ENCODE measurements around the gene TMEM184A. TPM values are rescaled to one million over a fixed set of nuclear protein-coding genes. Genes with fewer than 3 reads are reported as not detected.

TMEM184A gene
- total RNA-seq, 1 donor from 2014 or later, result not detected

- no peak for TF ChIP-seq CTCF (IDR thresholded peaks at IDR 0.05)
- intact Hi-C loops (cut with DNase I), result no loop called here
- Histone ChIP-seq H3K36me3 (peaks cover 0 to under 1% of the 10 kb centered on the region in 2 donors), H3K27me3 (no peaks in the 10 kb centered on the region), H3K27ac (no peak overlapping the region), H3K4me3 (no peak overlapping the region), H3K9me3 (no peaks in the 10 kb centered on the region), H3K4me1 (peaks cover 0 to 2% of the 10 kb centered on the region in 2 donors)
- DNase-seq (ENCODE audit: low spot score in 2 of 2), result no peak
Measured at GRCh38 chr7:1550005-1550845, 5.8 kb downstream of the TMEM184A start.

DNA sequence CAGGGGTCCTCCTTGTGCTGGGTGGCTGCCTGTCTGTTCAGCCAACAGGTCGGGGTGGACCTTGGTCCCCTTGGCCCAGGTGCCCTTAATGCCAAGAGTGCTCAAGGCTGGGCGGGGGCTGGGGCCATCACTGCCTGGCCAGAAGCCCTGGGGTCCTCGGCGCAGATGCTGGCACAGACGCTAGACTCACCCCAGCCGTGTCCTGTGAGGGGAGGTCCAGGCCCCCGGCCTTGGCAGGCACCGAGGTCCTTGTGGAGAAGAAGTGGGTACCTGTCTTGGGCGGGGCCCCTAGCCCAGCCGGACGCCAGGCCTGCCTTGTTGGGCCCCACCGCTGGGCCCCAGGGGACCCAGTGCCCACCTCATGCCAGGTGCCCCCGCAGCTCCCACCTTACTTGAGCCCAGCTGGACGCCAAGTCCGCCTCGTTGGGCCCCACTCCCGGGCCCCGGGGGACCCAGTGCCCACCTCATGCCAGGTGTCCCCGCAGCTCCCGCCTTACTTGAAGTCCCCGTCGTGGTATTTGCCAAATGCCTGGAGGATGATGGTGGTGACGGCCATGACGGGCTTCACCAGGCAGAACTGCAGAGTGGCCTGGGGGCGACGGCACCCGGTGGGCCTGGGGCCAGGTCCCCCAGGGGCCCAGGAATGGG lies 6.5 kb downstream of the TMEM184A start:
- H3K9me3 ChIP-seq, result no peaks in the 10 kb centered on the region
- no peaks in the 10 kb centered on the region for H3K27me3 ChIP-seq
- no peak for TF ChIP-seq CTCF (IDR thresholded peaks at IDR 0.05)
- peaks cover 1 to 8% of the 10 kb centered on the region in 2 donors for H3K36me3 ChIP-seq
- H3K4me3 ChIP-seq, result no peak overlapping the region
- no peak overlapping the region for H3K27ac ChIP-seq
- no peaks in the 10 kb centered on the region for H3K4me1 ChIP-seq
- DNase-seq (ENCODE audit: low spot score in 2 of 2), result no peak
- intact Hi-C loops (cut with DNase I), result no loop called here

DNA sequence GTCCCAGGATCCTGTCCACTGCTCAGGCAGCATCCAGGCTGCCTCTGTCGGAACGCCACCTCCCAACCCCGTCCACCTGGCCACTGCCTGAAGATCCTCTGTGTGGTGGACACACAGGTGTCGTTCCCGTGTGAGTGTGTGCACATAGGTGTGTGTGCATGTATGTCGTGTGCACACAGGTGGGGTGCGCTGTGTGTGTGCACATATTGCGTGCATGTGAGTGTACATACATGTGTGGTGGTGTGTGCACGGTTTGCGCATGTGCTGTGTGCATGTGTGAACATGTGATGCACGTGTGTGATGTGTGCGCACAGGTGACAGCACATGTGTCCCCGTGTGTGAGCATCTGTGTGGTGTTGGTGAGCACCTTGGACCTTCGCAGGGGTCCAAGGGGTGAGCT lies 7.1 kb downstream of the TMEM184A start:
- Histone ChIP-seq H3K27ac (no peak overlapping the region), H3K36me3 (peaks cover 6 to 14% of the 10 kb centered on the region in 2 donors), H3K9me3 (no peaks in the 10 kb centered on the region), H3K27me3 (no peaks in the 10 kb centered on the region), H3K4me1 (no peaks in the 10 kb centered on the region), H3K4me3 (no peak overlapping the region)
- no peak for DNase-seq (ENCODE audit: low spot score in 2 of 2)
- no peak for TF ChIP-seq CTCF (IDR thresholded peaks at IDR 0.05)
- intact Hi-C loops (cut with DNase I), result no loop called here

GRCh38 chr7:1548438-1548831 lies 7.6 kb downstream of the TMEM184A start:
- Histone ChIP-seq H3K27me3 (no peaks in the 10 kb centered on the region), H3K4me1 (no peaks in the 10 kb centered on the region), H3K9me3 (no peaks in the 10 kb centered on the region), H3K4me3 (no peak overlapping the region), H3K36me3 (peaks cover 12 to 19% of the 10 kb centered on the region in 2 donors), H3K27ac (no peak overlapping the region)
- intact Hi-C loops (cut with DNase I), result no loop called here
- no peak for DNase-seq (ENCODE audit: low spot score in 2 of 2)
- no peak for TF ChIP-seq CTCF (IDR thresholded peaks at IDR 0.05)

- Histone ChIP-seq H3K36me3 (peaks cover 15 to 24% of the 10 kb centered on the region in 2 donors), H3K27me3 (no peaks in the 10 kb centered on the region), H3K27ac (no peak overlapping the region), H3K9me3 (no peaks in the 10 kb centered on the region), H3K4me3 (no peak overlapping the region), H3K4me1 (no peaks in the 10 kb centered on the region)
- intact Hi-C loops (cut with DNase I), result no loop called here
- TF ChIP-seq CTCF (IDR thresholded peaks at IDR 0.05), result no peak
- DNase-seq (ENCODE audit: low spot score in 2 of 2), result no peak
Measured at GRCh38 chr7:1547777-1548437, 8.1 kb downstream of the TMEM184A start.
